Astrocyte (in vitro differentiated cells and primary cell): ENCODE results near the gene PPIA.

Experiments
- EZH2 ChIP-seq: IDR thresholded peaks from 2 replicates; pipeline ENCODE4 v1.6.1; 2012; ENCODE audit warnings: mild to moderate bottlenecking, low read length, inconsistent platforms; ENCODE audit not compliant: insufficient read depth
- TF ChIP-seq, protein P1 (sequence below): IDR thresholded peaks from 2 replicates; pipeline ENCODE4 v1.5.1; 2011; ENCODE audit warnings: low read depth, mild to moderate bottlenecking, inconsistent platforms, low read length, moderate library complexity; ENCODE audit not compliant: insufficient read depth

GRCh38 chr7:44772867-44773266 is 23.6 kb upstream of the PPIA start:
- no peak for TF ChIP-seq EZH2
- TF ChIP-seq, protein P1, sequence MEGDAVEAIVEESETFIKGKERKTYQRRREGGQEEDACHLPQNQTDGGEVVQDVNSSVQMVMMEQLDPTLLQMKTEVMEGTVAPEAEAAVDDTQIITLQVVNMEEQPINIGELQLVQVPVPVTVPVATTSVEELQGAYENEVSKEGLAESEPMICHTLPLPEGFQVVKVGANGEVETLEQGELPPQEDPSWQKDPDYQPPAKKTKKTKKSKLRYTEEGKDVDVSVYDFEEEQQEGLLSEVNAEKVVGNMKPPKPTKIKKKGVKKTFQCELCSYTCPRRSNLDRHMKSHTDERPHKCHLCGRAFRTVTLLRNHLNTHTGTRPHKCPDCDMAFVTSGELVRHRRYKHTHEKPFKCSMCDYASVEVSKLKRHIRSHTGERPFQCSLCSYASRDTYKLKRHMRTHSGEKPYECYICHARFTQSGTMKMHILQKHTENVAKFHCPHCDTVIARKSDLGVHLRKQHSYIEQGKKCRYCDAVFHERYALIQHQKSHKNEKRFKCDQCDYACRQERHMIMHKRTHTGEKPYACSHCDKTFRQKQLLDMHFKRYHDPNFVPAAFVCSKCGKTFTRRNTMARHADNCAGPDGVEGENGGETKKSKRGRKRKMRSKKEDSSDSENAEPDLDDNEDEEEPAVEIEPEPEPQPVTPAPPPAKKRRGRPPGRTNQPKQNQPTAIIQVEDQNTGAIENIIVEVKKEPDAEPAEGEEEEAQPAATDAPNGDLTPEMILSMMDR, result no peak
